ENCODE results near the gene MID1.

- TF ChIP-seq POLR2A (IDR thresholded peaks at IDR 0.05; ENCODE audit: low read depth, low read length) (no peak), POU2F2 (IDR thresholded peaks at IDR 0.05; ENCODE audit: low read depth, low read length) (no peak), TAF1 (IDR thresholded peaks at IDR 0.05; ENCODE audit: low read depth, low read length) (no peak), SPI1 (IDR thresholded peaks at IDR 0.05; ENCODE audit: low read depth, low read length) (no peak), POLR2AphosphoS5 (IDR thresholded peaks at IDR 0.05; ENCODE audit: low read depth, low read length) (no peak)
Observed at GRCh38 chrX:10415306-10416001, 204.9 kb downstream of the MID1 start.
